NCI-H2227 treated with DMSO at 0.1 percent for 48 hours (cell line): ENCODE measurements around the gene PRPF6.
A peak's percentile ranks its signal among the peaks of the same experiment; 100 is the strongest.

Experiments used
- DNase-seq: peaks from one replicate; lab custom pipeline; 2025; lab: John Stamatoyannopoulos, UW

PRPF6 gene

GRCh38 chr20:64049060-64049877 lies 68.3 kb downstream of the PRPF6 start, which contains the start of gene SOX18:
Gene SOX18, minus strand, starts transcription at chr20:64049639. Its CDS starts 123 bp downstream, at chr20:64049516.
- no peak for DNase-seq

DNA sequence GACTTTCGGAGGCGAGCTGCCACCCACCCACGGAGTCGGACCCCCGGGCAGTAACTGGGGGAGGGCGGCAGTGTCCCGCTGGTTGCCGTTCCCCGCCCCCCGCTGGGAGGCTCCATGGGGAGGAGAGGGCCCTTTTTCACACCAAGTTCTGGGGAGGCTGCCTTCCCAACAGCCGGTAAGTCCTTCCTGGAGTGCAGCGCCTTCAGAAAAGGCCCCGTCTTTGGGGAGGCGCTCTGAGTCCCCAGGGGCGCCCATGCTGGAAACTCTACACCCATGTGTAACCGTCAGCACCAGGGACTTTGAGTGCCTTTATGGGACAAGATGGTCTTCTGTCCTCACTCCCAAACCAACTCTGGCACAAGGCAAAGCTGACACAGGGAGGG lies 68.9 kb downstream of the PRPF6 start:
- no peak for DNase-seq

DNA sequence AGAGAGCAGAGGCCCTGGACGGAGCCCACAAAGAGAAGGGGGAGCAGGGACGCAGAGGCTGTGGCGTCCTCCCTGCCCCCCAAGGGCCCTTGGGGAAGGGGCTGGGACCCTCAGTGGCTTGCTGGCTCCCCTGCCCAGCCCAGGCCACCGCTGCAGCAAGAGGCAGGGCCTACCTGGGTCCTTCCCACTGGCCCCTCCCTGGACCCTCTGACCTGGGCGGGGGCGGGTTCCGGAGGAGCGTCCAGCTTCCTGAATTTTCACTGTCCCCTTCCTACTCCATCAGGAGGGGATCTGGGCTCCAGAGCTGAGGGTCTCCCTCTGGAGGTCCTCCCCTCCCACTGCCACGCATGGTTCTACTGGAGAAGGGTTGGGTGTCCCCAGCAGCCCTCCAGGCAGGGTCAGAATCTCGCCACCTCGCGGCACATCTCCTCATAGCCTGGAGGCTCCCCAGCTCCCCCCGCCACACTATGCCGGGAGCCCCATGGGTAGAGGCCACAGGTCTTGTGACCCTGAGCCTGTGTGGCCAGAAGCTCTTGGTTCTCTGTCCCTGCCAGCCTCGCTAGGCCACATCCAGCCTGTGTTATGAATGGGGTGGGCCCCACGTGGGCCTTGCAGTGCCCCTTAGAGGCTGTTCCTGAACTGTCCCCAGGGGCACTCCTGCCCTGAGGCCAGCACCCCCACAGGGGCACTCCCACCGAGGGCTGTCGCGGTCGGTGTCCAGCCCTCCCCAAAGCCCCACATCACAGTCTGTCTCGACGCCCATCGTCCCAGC lies 69.5 kb downstream of the PRPF6 start:
- no peak for DNase-seq

DNA sequence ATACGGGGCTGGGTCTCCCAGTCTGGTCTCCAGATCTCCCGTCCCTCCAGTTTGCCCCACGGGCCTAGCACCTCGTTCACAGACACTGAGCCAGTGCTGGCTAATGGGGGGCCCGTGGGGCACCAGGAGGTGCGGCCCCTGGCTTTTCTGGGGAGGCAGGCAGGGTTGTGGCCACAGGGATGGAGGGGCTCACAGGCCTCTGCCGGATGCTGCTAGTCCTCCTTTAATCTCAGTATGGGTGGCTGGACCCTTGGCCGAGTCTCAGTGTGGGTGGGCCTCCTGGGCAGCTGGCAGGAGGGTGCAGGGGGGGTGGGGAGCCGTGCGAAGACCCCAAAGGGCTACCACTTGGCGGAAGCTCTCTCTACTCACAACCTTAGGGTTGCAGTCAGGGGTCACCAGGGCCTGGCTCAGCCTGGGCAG lies 70.1 kb downstream of the PRPF6 start:
- DNase-seq = no peak

- DNase-seq = no peak
Measured at GRCh38 chr20:64051561-64052325, 70.8 kb downstream of the PRPF6 start.

- DNase-seq = no peak
Measured at GRCh38 chr20:64052326-64052722, 71.4 kb downstream of the PRPF6 start.

- DNase-seq = no peak
Measured at GRCh38 chr20:64052987-64053840, 72.3 kb downstream of the PRPF6 start.

- peak; percentile 44 for DNase-seq
Measured at GRCh38 chr20:64053841-64054661, 73.1 kb downstream of the PRPF6 start.

- no peak for DNase-seq
Measured at GRCh38 chr20:64055396-64055892, 74.5 kb downstream of the PRPF6 start.

DNA sequence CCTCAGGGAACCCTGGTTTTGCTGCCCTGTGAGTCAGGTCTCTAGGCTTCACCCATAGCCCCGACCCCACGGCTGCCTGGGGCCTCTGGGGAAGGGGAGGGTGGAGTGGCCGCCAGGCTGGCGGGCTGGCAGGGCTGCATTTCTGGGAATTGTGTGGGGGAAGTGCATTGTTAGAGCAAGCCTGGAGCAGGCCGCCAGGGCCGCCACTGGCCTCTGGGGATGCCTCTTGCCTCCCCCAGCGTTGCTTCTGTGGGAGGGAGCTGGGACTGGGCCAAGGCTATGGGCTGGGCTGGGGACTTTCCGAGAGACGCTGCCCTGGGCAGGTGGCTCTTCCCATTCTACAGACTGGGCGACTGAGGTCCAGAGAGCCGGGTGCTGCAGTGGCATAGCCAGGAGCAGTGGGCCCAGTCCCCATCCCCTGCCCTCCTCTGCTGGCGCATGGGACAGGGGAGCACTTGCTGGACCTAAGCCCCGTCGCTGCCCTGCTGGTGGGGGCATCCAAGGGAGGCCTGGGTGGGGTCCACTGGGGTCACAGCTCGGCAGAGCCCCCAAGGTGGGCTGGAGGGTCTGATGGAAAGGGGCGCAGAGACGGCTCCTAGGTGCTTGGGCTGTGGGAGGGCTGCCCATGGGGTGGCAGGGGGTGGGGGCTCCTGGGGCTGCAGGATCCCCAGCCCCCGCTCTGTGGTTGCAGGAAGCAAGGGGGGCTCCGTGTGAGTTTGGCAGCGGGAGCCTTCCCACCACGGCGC lies 75.1 kb downstream of the PRPF6 start:
- DNase-seq = no peak

DNA sequence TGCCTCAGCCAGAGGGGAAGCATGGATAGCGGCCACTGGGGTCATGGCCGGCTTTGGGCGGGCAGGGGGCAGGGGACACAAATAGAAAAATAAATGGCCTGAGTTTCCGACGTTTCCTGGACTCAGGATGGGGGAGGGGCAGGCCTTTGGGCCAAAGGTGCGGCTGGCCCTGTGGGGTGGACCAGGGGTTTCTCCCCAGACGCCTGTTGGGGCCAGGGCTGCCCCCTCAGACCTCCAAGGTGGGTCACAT lies 75.6 kb downstream of the PRPF6 start:
- no peak for DNase-seq

GRCh38 chr20:64056889-64057627 lies 76.1 kb downstream of the PRPF6 start:
- no peak for DNase-seq

DNA sequence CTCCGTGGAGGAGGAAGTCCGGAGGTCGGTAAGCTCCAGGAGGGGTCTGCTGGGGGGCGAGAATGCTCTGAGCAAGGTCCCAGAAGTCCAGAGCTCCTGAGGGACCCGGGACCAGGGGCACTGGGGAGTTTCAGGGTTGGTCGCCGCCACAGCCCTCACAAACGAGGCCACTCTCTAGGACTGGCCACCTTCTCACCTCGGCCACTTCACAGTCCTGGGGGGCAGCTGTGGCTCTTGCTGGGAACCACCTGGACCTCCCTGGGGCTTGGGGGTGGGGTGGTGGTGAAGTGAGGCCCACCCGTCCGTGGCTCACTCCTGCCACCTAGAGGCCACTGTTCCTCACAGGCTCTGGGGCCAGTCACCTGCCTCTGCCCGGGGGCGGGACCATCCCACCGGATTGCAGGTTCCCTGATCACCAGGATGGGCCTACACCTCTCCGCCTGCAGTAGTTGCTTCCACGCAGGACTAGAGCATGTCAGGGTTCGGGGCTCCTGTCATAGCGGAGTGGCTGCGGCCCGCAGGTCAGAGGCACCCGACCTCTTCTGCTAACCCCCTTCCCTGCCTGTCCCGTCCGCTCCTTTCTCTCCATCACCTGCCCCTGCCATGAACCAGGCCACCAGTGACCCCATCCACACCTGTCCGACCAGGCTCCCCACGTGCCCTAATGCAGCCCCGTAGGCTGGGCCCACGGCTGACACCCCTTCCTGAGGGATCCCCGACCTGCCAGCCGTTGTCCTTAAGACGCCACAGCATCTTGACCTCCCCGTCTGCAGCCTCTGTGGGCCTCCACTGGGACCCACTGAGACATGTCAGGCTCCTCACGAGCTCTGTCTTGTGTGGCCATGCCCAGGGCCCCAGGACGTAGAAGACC lies 76.9 kb downstream of the PRPF6 start:
- no peak for DNase-seq

- no peak for DNase-seq
Measured at GRCh38 chr20:64058536-64058935, 77.6 kb downstream of the PRPF6 start.

DNA sequence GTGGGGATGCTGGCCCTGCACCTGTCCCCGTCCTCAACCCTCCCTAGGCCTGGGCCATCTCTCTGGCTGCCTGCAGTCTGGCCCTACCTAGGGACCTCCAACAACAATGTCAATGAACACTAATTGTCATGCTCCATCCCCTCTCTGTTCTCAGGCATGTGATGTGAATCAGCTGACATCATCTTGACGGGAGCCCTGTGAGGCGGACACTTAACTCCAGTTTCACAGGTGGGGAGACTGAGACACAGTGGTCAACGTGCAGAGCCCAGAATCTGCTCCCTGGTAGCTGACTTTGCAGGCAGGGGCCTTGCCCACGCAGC lies 81.3 kb downstream of the PRPF6 start:
- DNase-seq = no peak

DNA sequence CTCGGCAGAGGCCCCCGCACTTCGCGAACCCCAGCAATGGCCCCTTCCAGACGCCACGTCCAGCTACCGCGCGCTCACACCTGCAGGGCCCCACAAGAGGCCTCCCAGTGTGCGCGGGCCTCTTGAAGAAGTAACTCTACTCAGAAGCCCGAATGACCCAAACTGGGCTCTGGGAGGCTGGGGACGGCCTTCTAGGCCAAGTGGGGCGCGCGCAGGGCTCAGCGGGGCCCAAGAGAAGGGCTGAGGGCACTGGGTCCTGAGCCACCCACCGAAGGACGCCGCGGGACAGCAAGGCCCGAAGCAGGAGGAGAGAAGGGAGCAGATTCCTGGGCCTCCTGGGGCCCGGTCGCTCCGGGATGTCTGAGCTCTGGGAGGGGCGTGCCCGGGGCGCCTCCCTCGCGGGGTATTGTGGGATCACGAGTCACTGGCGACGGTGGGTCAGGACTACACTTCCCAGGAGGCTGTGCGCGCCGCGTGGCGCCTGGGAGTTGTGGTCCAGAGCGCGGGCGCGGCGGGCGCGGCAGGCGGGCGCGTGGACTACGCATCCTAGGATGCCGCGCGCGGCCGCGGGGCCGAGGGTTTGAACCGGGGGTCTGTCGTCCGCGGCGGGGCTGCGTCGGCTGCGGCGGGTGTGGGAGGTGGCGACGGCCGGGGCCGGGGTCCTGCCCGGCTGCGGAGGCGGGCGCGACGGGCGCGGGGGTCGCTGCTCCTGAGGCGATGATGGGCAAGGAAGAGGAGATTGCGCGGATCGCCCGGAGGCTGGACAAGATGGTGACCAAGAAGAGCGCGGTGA lies 81.9 kb downstream of the PRPF6 start, which contains the start of gene TCEA2:
TCEA2 (plus strand) TSS at position 603 of the 793 bp plus-strand sequence; CDS start at position 718, 115 bp downstream.
- DNase-seq = peak; percentile 93

GRCh38 chr20:64063389-64064144 lies 82.6 kb downstream of the PRPF6 start:
- DNase-seq = no peak
